SK-N-MC (cell line): ENCODE results near the gene DAAM2.
A peak's percentile ranks its signal among the peaks of the same experiment; 100 is the strongest.

ENCODE experiments used
- DNase-seq: peaks from one replicate; pipeline ENCODE4 v3.0.0-alpha.2; 2011; ENCODE audit warnings: low read depth, low spot score
- H3K27ac ChIP-seq: fragments of 200-600 bp; sonication (generic); 2 replicates; pipeline ENCODE4 v1.5.1; 2016; ENCODE audit warnings: mixed run types
- H3K36me3 ChIP-seq: fragments of 200-600 bp; sonication (generic); 2 replicates; pipeline ENCODE4 v1.6.1; 2017; ENCODE audit warnings: antibody characterized with exemption, low read length, mixed read lengths; ENCODE audit not compliant: insufficient read depth
- H3K4me3 ChIP-seq: fragments of 200-600 bp; sonication (generic); 2 replicates; pipeline ENCODE4 v1.5.1; 2016
- H3K9ac ChIP-seq: fragments of 200-600 bp; sonication (generic); 2 replicates; pipeline ENCODE4 v1.8.0; 2017; ENCODE audit warnings: mixed run types, mixed read lengths; ENCODE audit not compliant: insufficient read length
- H3K9me3 ChIP-seq: fragments of 200-600 bp; sonication (generic); 2 replicates; pipeline ENCODE4 v1.6.1; 2017; ENCODE audit warnings: low read depth, mild to moderate bottlenecking, antibody characterized with exemption, low read length, moderate library complexity, mixed read lengths
- EZH2 ChIP-seq: fragments of 200-600 bp; sonication (generic); IDR thresholded peaks from one replicate; pipeline ENCODE4 v1.6.1; 2017; ENCODE audit warnings: antibody characterized with exemption
- FOXP2 ChIP-seq: optimal IDR thresholded peaks from 2 replicates; pipeline ENCODE3; 2011; ENCODE audit warnings: mild to moderate bottlenecking, moderate library complexity; ENCODE audit not compliant: insufficient read depth; ENCODE audit errors: extremely low read length, control extremely low read depth
- POLR2AphosphoS5 ChIP-seq: IDR thresholded peaks from 2 replicates; pipeline ENCODE4 v1.6.1; 2012; ENCODE audit warnings: mild to moderate bottlenecking, low read depth, low read length, borderline replicate concordance

Gene DAAM2

DNA sequence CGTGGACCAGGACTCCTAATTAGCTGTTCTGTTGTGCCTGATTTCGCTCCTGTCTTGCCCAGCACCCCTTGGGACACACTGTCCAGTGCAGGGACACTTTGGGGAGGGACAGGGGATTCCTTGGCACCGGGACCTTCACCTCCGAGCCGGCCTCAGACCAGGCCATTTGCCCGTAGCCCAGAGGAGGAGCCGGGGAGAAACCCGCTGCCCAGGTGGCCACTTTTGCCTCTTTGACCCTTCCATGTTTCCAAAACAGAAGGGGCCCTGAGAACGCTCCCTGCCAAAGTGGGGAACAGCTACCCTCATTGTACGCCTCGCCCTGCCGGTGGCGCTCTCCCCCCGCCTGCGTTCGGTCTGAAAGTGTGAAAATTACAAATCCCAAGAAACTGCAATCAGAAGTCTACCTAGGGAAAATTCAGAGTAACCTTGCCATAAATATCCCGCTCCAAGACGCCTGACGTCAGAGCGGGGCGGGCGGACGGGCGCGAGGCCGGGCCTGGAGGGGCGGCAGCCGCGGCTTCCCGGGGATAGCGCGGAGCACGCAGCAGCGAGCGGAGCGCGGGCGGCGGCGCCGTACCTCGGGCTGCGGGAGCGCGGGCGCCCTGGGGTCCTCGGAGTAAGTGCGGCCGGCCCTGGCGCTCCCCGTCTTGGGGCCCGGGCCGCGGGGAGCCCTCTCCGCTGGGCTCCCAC, at the start of gene DAAM2:
DAAM2 (plus strand) TSS at position 527 of the 690 bp plus-strand sequence. CDS start 63,927 bp downstream, outside the sequence.
- H3K4me3 ChIP-seq: peak within 1 kb of the TSS; percentile 84
- peak; percentile 50 for TF ChIP-seq POLR2AphosphoS5
- no peak for TF ChIP-seq EZH2
- no peak for TF ChIP-seq FOXP2

DNA sequence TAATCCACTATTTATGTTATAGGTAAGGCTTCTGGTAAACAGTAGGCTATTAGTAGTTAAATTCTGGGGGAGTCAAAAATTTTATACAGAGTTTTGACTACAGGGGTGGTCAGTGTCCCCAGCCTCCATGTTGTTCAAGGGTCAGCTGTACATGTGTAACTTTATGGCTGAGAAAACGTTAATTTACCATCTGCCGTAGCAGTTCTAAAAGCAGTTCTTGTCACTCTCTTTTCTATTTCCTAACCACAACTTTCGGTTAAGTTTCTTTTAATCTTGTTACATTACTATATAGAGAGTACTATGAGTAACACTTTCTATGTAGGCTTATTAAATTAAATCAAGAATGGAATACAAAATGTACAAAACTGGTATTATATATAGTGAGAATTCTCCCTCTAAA, 45.4 kb upstream of the DAAM2 start:
- DNase-seq: no peak
- no peak overlapping the region for H3K4me3 ChIP-seq
- no peak overlapping the region for H3K27ac ChIP-seq
- no peak overlapping the region for H3K9ac ChIP-seq
- H3K36me3 ChIP-seq: no peaks in the 10 kb centered on the region
- H3K9me3 ChIP-seq: no peaks in the 10 kb centered on the region
- no peak for TF ChIP-seq POLR2AphosphoS5
- no peak for TF ChIP-seq FOXP2
- no peak for TF ChIP-seq EZH2

More for the DNA sequence above, at the start of gene DAAM2:
- Histone ChIP-seq H3K9me3 (no peaks in the 10 kb centered on the region), H3K27ac (0 out of 2 replicates have a peak within 1 kb of the TSS, but pooled peaks have one; percentile 45), H3K36me3 (no peaks in the 10 kb centered on the region), H3K9ac (peak within 1 kb of the TSS; percentile 86)
- no peak for DNase-seq

DNA sequence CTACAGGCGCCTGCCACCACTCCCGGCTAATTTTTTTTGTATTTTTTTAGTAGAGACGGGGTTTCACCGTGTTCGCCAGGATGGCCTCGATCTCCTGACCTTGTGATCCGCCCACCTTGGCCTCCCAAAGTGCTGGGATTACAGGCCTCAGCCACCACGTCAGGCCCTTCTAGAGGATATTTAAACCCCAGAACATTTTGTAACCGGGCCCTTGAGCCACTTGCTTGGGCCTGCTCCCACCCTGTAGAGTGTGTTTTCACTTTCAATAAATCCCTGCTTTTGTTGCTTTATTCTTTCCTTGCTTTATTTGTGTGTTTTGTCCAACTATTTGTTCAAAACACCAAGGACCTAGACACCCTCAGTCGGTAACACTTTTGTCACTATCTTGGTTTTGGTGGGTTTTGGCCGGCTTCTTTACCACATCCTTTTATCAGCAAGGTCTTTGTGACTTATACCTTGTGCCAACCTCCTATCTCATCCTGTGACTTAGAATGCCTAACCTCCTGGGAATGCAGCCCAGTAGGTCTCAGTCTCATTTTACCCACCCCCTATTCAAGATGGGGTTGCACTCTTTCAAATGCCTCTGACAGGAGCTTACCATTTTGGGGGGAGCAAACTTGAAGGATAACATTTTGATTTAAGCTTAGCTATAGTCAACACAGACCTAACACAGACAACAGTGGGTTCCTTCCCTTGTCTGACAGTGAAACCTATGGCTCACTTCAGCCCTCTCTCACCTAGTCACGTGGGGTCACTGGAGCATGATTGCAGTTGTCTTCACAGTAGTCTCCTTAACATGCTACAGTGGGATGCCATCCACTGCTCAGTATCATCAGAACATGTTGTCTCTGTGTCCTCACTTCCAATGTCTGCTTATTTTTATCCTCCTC, 39.1 kb upstream of the DAAM2 start:
- H3K9ac ChIP-seq: no peak overlapping the region
- no peak overlapping the region for H3K4me3 ChIP-seq
- DNase-seq: no peak
- no peaks in the 10 kb centered on the region for H3K36me3 ChIP-seq
- TF ChIP-seq POLR2AphosphoS5 (no peak), EZH2 (no peak), FOXP2 (no peak)
- H3K27ac ChIP-seq: no peak overlapping the region
- H3K9me3 ChIP-seq: no peaks in the 10 kb centered on the region

DNA sequence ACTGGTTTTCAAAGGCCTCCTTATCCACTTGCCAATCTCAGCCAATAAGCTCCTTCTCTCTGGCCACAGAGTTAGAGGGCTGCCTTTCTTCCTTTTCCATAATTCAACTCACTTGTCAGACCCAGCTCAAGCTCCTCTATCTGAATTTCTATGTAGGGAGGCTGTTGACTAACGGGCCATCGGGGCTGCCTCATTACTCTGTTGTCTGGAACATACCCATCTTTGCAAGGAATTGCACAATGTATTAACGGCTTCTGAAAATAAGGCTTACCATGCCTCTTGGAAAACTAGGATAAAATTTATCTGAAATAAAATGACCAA, 38.5 kb upstream of the DAAM2 start:
- TF ChIP-seq POLR2AphosphoS5 (no peak), FOXP2 (no peak), EZH2 (no peak)

DNA sequence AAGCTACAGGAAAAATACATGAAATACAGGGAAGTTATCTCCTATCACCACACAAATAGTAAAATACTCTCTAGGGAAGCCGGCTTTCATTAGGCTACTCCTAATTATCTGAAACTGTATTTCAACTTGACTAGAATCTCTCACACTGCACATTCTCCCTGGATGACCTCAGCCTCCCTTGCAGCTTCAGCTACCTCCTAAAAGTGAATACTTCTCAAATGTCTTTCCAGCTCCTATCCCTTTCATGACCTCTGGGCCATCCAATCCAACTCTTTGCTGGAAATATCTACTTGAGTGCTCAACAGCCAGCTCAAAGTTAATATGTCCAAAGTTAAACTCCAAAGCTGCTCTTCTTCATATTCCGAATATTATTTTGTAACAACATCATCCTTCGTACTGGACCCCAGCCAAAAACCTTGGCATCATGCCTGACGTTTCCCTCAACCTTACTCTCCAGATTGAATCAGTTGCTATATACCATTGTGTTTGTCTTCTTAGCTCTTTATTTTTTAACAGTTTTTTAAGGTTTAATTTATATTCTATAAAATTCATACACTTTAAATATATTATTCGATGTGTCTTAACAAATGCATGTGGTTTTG, 37.6 kb upstream of the DAAM2 start:
- Histone ChIP-seq H3K9me3 (no peaks in the 10 kb centered on the region), H3K4me3 (no peak overlapping the region), H3K27ac (no peak overlapping the region), H3K9ac (no peak overlapping the region), H3K36me3 (no peaks in the 10 kb centered on the region)
- TF ChIP-seq EZH2 (no peak), POLR2AphosphoS5 (no peak), FOXP2 (no peak)
- DNase-seq: no peak

More for the DNA sequence above, 38.5 kb upstream of the DAAM2 start:
- H3K9me3 ChIP-seq: no peaks in the 10 kb centered on the region
- no peak overlapping the region for H3K4me3 ChIP-seq
- no peak overlapping the region for H3K9ac ChIP-seq
- no peak overlapping the region for H3K27ac ChIP-seq
- no peak for DNase-seq
- H3K36me3 ChIP-seq: no peaks in the 10 kb centered on the region

DNA sequence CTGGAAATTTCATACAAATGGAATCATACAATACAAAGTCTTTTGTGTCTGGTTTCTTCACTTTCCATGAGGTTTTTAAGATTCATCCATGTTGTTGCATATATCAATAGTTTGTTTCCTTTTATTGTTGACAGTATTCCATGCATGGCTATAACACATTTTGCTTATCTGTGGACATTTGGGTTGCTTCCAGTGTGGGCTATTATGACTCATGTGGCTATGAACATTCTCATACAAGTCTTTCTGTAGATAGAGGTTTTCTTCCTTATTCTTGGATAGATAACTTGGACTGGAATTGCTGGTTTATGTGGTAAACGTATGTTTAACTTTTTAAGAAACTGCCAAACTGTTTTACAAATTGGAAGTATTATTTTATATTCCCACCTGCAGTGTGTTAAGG, 36.9 kb upstream of the DAAM2 start:
- no peak overlapping the region for H3K9ac ChIP-seq
- no peaks in the 10 kb centered on the region for H3K36me3 ChIP-seq
- no peak for DNase-seq
- no peak overlapping the region for H3K4me3 ChIP-seq
- no peak overlapping the region for H3K27ac ChIP-seq
- TF ChIP-seq FOXP2 (no peak), POLR2AphosphoS5 (no peak), EZH2 (no peak)
- H3K9me3 ChIP-seq: no peaks in the 10 kb centered on the region

DNA sequence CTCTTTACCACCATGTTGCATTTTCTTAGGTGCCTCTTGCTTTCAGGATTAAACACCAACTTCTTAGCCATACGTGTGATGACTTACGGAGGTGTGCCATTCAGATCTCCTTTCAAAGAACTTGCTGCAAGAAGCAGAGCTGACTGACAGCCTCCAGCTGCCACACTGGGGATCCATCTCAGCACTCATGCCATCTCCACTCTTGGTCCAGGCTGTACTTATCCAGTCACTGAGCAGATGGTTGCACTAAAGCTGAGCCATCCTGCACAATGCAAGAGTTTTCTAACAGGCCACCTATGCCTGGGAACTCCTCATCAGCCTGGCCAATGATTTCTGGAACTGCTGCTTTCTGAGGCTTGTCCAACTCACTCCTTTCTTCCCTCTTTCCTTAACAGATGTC, 35.6 kb upstream of the DAAM2 start:
- TF ChIP-seq EZH2 (no peak), FOXP2 (no peak), POLR2AphosphoS5 (no peak)
- no peak overlapping the region for H3K9ac ChIP-seq
- no peak for DNase-seq

DNA sequence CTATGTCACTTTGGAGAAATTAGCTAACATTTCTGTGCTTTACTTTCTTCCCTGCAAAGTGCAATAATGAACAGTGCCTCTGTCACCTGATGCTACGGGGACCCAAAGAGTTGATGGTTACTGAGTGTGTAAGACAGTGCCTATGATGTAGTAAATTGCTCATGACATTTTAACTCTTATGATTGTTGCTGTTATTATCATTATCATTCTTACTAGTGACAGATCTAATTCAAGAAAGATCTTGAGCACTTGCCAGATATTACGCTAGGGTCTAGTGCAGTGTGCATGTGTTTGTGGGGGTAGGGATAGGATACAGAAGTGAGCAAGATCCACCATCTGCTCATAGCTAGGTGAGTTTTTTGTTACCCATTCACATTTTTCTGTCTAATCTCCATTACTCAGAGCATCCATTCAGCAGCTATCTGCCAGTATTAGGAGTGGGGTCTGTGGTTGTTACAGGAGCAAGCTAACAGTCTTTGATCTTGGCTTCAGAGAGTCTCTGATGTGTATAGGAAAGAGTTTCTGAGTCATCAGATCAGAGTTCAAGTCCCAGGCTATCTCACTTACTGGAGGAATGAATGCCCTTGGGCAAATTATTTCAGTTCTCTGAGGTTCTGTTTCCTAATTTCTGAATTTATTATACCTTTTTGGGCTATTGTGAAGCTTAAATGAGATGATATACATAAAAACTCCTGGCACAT, 33.1 kb upstream of the DAAM2 start:
- no peak for TF ChIP-seq FOXP2
- no peak for TF ChIP-seq POLR2AphosphoS5
- no peak for TF ChIP-seq EZH2
- Histone ChIP-seq H3K9me3 (no peaks in the 10 kb centered on the region), H3K27ac (no peak overlapping the region), H3K9ac (no peak overlapping the region), H3K36me3 (no peaks in the 10 kb centered on the region), H3K4me3 (no peak overlapping the region)
- no peak for DNase-seq

More for the DNA sequence above, 35.6 kb upstream of the DAAM2 start:
- H3K9me3 ChIP-seq: no peaks in the 10 kb centered on the region
- H3K4me3 ChIP-seq: no peak overlapping the region
- no peaks in the 10 kb centered on the region for H3K36me3 ChIP-seq
- H3K27ac ChIP-seq: no peak overlapping the region
